ENCODE data around the gene C1R. TPM values are rescaled to one million over a fixed set of nuclear protein-coding genes. Genes with fewer than 3 reads are reported as not detected.

The C1R gene
- 100 to 1,000 TPM; 116 to 410 (median 210) TPM for total RNA-seq

- Histone ChIP-seq H3K27me3 (no peaks in the 10 kb centered on the region), H3K36me3 (peaks cover 0 to 25% (median 18%) of the 10 kb centered on the region in 4 donors), H3K27ac (peak within 1 kb of the TSS; percentile 61 to 89 (median 82)), H3K4me1 (peaks cover 20 to 49% (median 28%) of the 10 kb centered on the region in 4 donors), H3K9me3 (no peaks in the 10 kb centered on the region), H3K4me3 (peak within 1 kb of the TSS; percentile 41 to 57 (median 48))
- TF ChIP-seq POLR2A (IDR thresholded peaks at IDR 0.05) (peak in 2 of 4 donors; percentile 29 to 58), CTCF (IDR thresholded peaks at IDR 0.05) (peak; percentile 79 to 89 (median 87)), POLR2AphosphoS5 (IDR thresholded peaks at IDR 0.05) (peak; percentile 70 to 78), EP300 (IDR thresholded peaks at IDR 0.05) (no peak)
- DNase-seq: peak in 1 of 2 donors; percentile 68
- peak; percentile 85 to 86 for ATAC-seq (ENCODE audit: low FRiP score in 2 of 2)
- WGBS, 2 donors: 11 to 12% methylated on average over 15 to 16 of the region's 16 CpGs
Observed at GRCh38 chr12:7092229-7092985, at the start of gene C1R. Gene C1R (minus strand): TSS chr12:7092445. CDS start chr12:7092388, 57 bp downstream.

- TF ChIP-seq EP300 (IDR thresholded peaks at IDR 0.05): no peak
- TF ChIP-seq CTCF (IDR thresholded peaks at IDR 0.05): no peak
- no peak for TF ChIP-seq POLR2A (IDR thresholded peaks at IDR 0.05)
- TF ChIP-seq POLR2AphosphoS5 (IDR thresholded peaks at IDR 0.05): no peak
- ATAC-seq (ENCODE audit: low FRiP score in 2 of 2): no peak
- H3K9me3 ChIP-seq: no peaks in the 10 kb centered on the region
- no peak for DNase-seq
- H3K4me1 ChIP-seq: no peaks in the 10 kb centered on the region
- WGBS, 2 donors: 90 to 95% methylated on average over 7 of the region's 7 CpGs
- no peak overlapping the region for H3K4me3 ChIP-seq
- H3K27ac ChIP-seq: no peak overlapping the region
- H3K36me3 ChIP-seq: peaks cover 0 to 39% (median 13%) of the 10 kb centered on the region in 4 donors
- no peaks in the 10 kb centered on the region for H3K27me3 ChIP-seq
Observed at GRCh38 chr12:7141351-7142005, 49.2 kb upstream of the C1R start.

GRCh38 chr12:7139200-7139599 is 47.0 kb upstream of the C1R start:
- no peaks in the 10 kb centered on the region for H3K4me1 ChIP-seq
- no peak overlapping the region for H3K4me3 ChIP-seq
- H3K27me3 ChIP-seq: no peaks in the 10 kb centered on the region
- no peak overlapping the region for H3K27ac ChIP-seq
- peaks cover 0 to 52% (median 20%) of the 10 kb centered on the region in 4 donors for H3K36me3 ChIP-seq
- no peaks in the 10 kb centered on the region for H3K9me3 ChIP-seq
- DNase-seq (no peak), ATAC-seq (ENCODE audit: low FRiP score in 2 of 2) (no peak)
- no peak for TF ChIP-seq EP300 (IDR thresholded peaks at IDR 0.05)
- no peak for TF ChIP-seq POLR2AphosphoS5 (IDR thresholded peaks at IDR 0.05)
- TF ChIP-seq CTCF (IDR thresholded peaks at IDR 0.05): no peak
- 97 to 99% methylated on average over 2 of the region's 2 CpGs for WGBS, 2 donors

GRCh38 chr12:7137908-7138307 is 45.7 kb upstream of the C1R start:
- no peaks in the 10 kb centered on the region for H3K4me1 ChIP-seq
- no peak for TF ChIP-seq POLR2A (IDR thresholded peaks at IDR 0.05)
- no peak for TF ChIP-seq POLR2AphosphoS5 (IDR thresholded peaks at IDR 0.05)
- no peak for TF ChIP-seq EP300 (IDR thresholded peaks at IDR 0.05)
- TF ChIP-seq CTCF (IDR thresholded peaks at IDR 0.05): no peak
- ATAC-seq (ENCODE audit: low FRiP score in 2 of 2) (peak in 1 of 2 donors; percentile 61), DNase-seq (peak in 1 of 2 donors; percentile 79)
- H3K27ac ChIP-seq: no peak overlapping the region
- 48 to 50% methylated on average over 4 of the region's 4 CpGs for WGBS, 2 donors
- peaks cover 0 to 51% (median 21%) of the 10 kb centered on the region in 4 donors for H3K36me3 ChIP-seq
- H3K9me3 ChIP-seq: no peaks in the 10 kb centered on the region
- H3K4me3 ChIP-seq: no peak overlapping the region
- no peaks in the 10 kb centered on the region for H3K27me3 ChIP-seq

All from upper lobe of left lung (tissue), 6 donors.